ENCODE results near the gene FBXL22. TPM values are rescaled to one million over a fixed set of nuclear protein-coding genes. Genes with fewer than 3 reads are reported as not detected.

Gene FBXL22
- total RNA-seq, 2 donors from 2014 or later = 0.29 to 0.90 TPM

DNA sequence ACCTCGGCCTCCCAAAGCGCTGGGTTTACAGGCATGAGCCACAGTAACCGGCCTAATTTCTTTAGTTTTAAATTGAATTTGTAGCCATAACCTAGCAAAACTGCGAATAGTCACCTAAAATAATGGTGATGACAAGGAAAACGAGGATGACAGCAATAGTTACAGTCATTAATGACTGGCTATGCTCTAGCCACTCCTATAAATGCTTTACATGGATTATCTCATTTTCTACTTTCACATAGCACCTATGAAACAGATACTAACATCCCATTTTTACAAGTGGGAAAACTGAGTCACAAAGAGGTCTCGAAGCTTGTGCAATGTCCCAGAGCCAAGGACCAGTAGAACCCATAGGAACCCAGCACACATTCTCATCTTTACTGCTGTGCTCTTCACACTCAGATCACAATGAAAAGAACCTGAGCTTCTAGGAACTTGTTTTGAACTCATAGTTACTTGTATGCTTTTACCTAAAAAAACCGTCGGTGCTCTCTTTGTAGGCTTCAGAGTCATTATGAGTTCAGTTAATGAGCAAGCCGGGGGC is 39.4 kb downstream of the FBXL22 start:
- Mint-ChIP-seq H3K4me1 (no peaks in the 10 kb centered on the region), H3K4me3 (no peak overlapping the region), H3K9me3 (no peaks in the 10 kb centered on the region), H3K36me3 (ENCODE audit: low read depth) (peaks cover 31% of the 10 kb centered on the region), H3K27me3 (ENCODE audit: insufficient read depth) (no peaks in the 10 kb centered on the region), H3K27ac (no peak overlapping the region)
- Histone ChIP-seq H3K4me1 (ENCODE audit: control insufficient read depth, insufficient read depth, low read length) (no peaks in the 10 kb centered on the region), H3K27me3 (ENCODE audit: control insufficient read depth, insufficient read depth, low read length, poor library complexity, severe bottlenecking) (no peaks in the 10 kb centered on the region), H3K4me3 (ENCODE audit: low read length) (no peak overlapping the region), H3K9me3 (ENCODE audit: control insufficient read depth, low read length) (no peaks in the 10 kb centered on the region), H3K27ac (ENCODE audit: low read depth, low read length) (no peak overlapping the region), H3K36me3 (ENCODE audit: control insufficient read depth, insufficient read depth, low read length) (peaks cover 73% of the 10 kb centered on the region), H3K9ac (ENCODE audit: extremely low read depth, low read length, poor library complexity, severe bottlenecking) (no peak overlapping the region)
- TF ChIP-seq, protein P1, sequence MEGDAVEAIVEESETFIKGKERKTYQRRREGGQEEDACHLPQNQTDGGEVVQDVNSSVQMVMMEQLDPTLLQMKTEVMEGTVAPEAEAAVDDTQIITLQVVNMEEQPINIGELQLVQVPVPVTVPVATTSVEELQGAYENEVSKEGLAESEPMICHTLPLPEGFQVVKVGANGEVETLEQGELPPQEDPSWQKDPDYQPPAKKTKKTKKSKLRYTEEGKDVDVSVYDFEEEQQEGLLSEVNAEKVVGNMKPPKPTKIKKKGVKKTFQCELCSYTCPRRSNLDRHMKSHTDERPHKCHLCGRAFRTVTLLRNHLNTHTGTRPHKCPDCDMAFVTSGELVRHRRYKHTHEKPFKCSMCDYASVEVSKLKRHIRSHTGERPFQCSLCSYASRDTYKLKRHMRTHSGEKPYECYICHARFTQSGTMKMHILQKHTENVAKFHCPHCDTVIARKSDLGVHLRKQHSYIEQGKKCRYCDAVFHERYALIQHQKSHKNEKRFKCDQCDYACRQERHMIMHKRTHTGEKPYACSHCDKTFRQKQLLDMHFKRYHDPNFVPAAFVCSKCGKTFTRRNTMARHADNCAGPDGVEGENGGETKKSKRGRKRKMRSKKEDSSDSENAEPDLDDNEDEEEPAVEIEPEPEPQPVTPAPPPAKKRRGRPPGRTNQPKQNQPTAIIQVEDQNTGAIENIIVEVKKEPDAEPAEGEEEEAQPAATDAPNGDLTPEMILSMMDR (conservative IDR thresholded peaks at IDR 0.05) = no peak
- DNase-seq = no peak
- WGBS, 2 experiments (ENCODE audit: insufficient coverage in 1 of 2, insufficient read length in 1 of 2) = 94 to 96% methylated on average over 9 of the region's 9 CpGs

DNA sequence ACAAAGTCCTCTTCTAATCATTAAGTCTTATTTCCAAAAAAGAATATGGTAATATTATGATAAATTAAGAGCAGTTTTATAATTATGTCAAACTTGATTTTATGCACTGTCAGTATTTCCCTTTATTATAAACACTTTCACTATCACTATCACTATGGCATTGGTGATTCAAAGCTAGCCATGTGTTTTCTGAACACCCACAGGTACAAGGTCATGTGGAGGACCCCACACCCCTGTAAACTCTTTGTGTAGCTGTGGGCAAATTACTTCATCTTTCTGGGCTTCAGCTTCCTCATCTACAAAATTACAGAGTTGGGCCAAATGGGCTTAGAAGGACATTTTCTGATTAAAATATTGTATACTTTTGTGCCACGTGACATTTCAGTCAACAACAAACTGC is 41.7 kb downstream of the FBXL22 start:
- H3K27me3 Mint-ChIP-seq (ENCODE audit: insufficient read depth) = no peaks in the 10 kb centered on the region
- no peak overlapping the region for H3K27ac ChIP-seq (ENCODE audit: low read depth, low read length)
- H3K4me3 Mint-ChIP-seq = no peak overlapping the region
- 100% methylated on average over 1 of the region's 1 CpG; no CpG with 5 or more reads in 1 of the 2 experiments for WGBS, 2 experiments (ENCODE audit: insufficient coverage in 1 of 2, insufficient read length in 1 of 2)
- TF ChIP-seq, protein P1 (conservative IDR thresholded peaks at IDR 0.05) = no peak
- no peak overlapping the region for H3K4me3 ChIP-seq (ENCODE audit: low read length)
- H3K36me3 Mint-ChIP-seq (ENCODE audit: low read depth) = peaks cover 20% of the 10 kb centered on the region
- no peaks in the 10 kb centered on the region for H3K4me1 Mint-ChIP-seq
- DNase-seq = no peak
- H3K9me3 ChIP-seq (ENCODE audit: control insufficient read depth, low read length) = no peaks in the 10 kb centered on the region
- no peak overlapping the region for H3K9ac ChIP-seq (ENCODE audit: extremely low read depth, low read length, poor library complexity, severe bottlenecking)
- no peaks in the 10 kb centered on the region for H3K4me1 ChIP-seq (ENCODE audit: control insufficient read depth, insufficient read depth, low read length)
- no peaks in the 10 kb centered on the region for H3K27me3 ChIP-seq (ENCODE audit: control insufficient read depth, insufficient read depth, low read length, poor library complexity, severe bottlenecking)
- H3K27ac Mint-ChIP-seq = no peak overlapping the region
- H3K9me3 Mint-ChIP-seq = no peaks in the 10 kb centered on the region
- H3K36me3 ChIP-seq (ENCODE audit: control insufficient read depth, insufficient read depth, low read length) = peaks cover 65% of the 10 kb centered on the region

DNA sequence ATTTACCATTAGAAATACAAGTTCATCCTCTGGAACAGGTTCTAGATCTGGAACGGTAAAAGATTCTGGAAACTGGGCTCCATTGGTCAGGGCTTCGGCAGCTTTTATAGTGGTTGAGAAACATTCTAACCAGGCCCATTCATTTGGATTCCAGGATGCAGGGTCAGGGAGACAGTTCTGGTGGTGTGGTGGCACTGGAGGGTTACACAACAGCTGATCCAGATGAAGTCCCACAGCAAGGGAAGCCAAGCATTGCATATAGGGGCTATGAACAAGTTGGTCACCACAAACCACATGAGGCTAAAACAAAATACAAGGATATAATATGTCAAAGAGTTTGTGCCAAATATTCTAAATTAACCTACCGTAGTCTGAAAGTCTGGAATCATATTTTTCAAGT is 43.0 kb downstream of the FBXL22 start:
- TF ChIP-seq, protein P1 (conservative IDR thresholded peaks at IDR 0.05) = no peak
- WGBS, 2 experiments (ENCODE audit: insufficient coverage in 1 of 2, insufficient read length in 1 of 2) = 90 to 97% methylated on average over 3 of the region's 3 CpGs
- Histone ChIP-seq H3K4me1 (ENCODE audit: control insufficient read depth, insufficient read depth, low read length) (no peaks in the 10 kb centered on the region), H3K9ac (ENCODE audit: extremely low read depth, low read length, poor library complexity, severe bottlenecking) (no peak overlapping the region), H3K9me3 (ENCODE audit: control insufficient read depth, low read length) (no peaks in the 10 kb centered on the region), H3K36me3 (ENCODE audit: control insufficient read depth, insufficient read depth, low read length) (peaks cover 60% of the 10 kb centered on the region), H3K27ac (ENCODE audit: low read depth, low read length) (no peak overlapping the region), H3K27me3 (ENCODE audit: control insufficient read depth, insufficient read depth, low read length, poor library complexity, severe bottlenecking) (no peaks in the 10 kb centered on the region), H3K4me3 (ENCODE audit: low read length) (no peak overlapping the region)
- DNase-seq = no peak
- Mint-ChIP-seq H3K36me3 (ENCODE audit: low read depth) (peaks cover 22% of the 10 kb centered on the region), H3K27ac (no peak overlapping the region), H3K4me1 (no peaks in the 10 kb centered on the region), H3K27me3 (ENCODE audit: insufficient read depth) (no peaks in the 10 kb centered on the region), H3K4me3 (no peak overlapping the region), H3K9me3 (no peaks in the 10 kb centered on the region)

Other genes starting within 250 kb of the FBXL22 start
- 1 to 10 TPM; 1.2 to 2.1 TPM for gene CA12, start 215.5 kb upstream of the FBXL22 start, total RNA-seq
- 10 to 100 TPM; 51.5 to 52.5 TPM for gene USP3, start 92.8 kb upstream of the FBXL22 start, total RNA-seq
- gene HERC1, start 236.6 kb downstream of the FBXL22 start, total RNA-seq = 10 to 100 TPM; 31.3 to 34.6 TPM

Data from endodermal cell (in vitro differentiated cells).